ENCODE measurements around the gene DNM3.

DNA sequence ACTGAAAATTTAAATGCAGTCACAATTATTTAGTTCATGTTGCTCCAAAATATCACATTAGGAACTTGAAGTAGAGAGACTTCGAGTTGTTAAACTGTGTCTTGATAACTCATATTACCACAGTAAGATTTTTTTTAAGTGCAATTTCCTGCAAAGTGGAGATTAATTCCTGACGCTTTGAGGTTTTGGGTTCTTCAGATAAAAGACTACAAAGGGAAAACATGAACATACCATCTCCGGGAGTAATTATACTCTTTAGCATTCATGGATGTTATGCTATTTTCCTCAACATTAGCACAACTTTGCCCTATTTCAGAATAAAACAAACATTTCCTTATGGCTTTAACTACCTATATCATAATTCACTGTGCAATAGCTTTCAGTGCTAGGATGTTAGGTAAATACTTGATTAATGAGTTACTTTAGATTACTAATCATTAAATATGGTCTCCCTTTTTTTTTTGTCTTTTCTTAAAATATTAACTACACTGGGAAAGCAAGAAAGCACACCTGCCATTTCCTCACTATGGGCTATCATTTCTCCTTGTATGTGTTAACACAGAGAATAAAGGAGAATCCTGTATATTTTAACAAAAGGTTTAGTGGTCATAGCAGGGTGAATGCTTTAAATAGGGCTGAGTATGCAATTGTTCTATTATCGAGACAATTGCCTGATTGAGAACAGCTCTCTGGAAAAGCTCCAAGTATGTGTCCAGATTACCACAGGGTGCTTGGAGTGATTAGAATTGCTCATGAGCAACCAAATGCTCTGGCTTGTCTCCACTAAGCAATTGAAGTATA lies 326.7 kb downstream of the DNM3 start:
- TF ChIP-seq, protein P1, sequence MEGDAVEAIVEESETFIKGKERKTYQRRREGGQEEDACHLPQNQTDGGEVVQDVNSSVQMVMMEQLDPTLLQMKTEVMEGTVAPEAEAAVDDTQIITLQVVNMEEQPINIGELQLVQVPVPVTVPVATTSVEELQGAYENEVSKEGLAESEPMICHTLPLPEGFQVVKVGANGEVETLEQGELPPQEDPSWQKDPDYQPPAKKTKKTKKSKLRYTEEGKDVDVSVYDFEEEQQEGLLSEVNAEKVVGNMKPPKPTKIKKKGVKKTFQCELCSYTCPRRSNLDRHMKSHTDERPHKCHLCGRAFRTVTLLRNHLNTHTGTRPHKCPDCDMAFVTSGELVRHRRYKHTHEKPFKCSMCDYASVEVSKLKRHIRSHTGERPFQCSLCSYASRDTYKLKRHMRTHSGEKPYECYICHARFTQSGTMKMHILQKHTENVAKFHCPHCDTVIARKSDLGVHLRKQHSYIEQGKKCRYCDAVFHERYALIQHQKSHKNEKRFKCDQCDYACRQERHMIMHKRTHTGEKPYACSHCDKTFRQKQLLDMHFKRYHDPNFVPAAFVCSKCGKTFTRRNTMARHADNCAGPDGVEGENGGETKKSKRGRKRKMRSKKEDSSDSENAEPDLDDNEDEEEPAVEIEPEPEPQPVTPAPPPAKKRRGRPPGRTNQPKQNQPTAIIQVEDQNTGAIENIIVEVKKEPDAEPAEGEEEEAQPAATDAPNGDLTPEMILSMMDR (optimal IDR thresholded peaks at IDR 0.05 in 1 of 3, IDR thresholded peaks at IDR 0.05 in 1 of 3, conservative IDR thresholded peaks at IDR 0.05 in 1 of 3; ENCODE audit: extremely low read depth in 1 of 3, insufficient read depth in 2 of 3, low read length in 3 of 3): no peak
- TF ChIP-seq EZH2 (IDR thresholded peaks at IDR 0.05; ENCODE audit: low read length): no peak
